ENCODE measurements around the gene ABHD14A.
"Not testable (repeated sequence)": the region's sequence is repeated elsewhere in the genome, so short reads cannot be mapped to it uniquely, and the experiment has no call there.

DNA sequence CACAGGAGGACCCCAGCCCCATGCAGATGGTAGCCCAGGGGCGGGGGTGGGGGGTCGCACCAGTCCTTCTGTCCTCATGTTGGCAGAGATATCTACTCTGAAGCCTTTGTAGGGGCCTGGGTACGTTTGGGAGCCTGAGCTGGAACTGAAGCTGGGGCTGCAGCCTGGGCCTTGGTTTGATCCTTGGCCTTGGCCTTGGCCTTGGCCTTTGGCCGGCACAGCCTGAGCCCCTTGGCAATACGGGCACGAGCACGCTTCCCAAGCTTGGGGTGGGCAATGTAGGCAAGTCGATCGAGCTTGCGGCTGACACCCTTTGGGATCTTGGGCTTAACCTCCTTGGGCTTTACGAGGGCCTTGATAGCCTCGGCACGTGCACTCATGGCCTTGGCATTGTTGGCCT lies 18.8 kb downstream of the ABHD14A start:
- TF ChIP-seq, protein P1, sequence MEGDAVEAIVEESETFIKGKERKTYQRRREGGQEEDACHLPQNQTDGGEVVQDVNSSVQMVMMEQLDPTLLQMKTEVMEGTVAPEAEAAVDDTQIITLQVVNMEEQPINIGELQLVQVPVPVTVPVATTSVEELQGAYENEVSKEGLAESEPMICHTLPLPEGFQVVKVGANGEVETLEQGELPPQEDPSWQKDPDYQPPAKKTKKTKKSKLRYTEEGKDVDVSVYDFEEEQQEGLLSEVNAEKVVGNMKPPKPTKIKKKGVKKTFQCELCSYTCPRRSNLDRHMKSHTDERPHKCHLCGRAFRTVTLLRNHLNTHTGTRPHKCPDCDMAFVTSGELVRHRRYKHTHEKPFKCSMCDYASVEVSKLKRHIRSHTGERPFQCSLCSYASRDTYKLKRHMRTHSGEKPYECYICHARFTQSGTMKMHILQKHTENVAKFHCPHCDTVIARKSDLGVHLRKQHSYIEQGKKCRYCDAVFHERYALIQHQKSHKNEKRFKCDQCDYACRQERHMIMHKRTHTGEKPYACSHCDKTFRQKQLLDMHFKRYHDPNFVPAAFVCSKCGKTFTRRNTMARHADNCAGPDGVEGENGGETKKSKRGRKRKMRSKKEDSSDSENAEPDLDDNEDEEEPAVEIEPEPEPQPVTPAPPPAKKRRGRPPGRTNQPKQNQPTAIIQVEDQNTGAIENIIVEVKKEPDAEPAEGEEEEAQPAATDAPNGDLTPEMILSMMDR (IDR thresholded peaks at IDR 0.05): not testable (repeated sequence)
- TF ChIP-seq POLR2AphosphoS5, POLR2A, EP300 (IDR thresholded peaks at IDR 0.05): not testable (repeated sequence)

Measured in stomach (tissue), 4 donors.